ENCODE results near the gene SUMO3. TPM values are rescaled to one million over a fixed set of nuclear protein-coding genes. Genes with fewer than 3 reads are reported as not detected.

SUMO3 gene
- total and polyA plus RNA-seq, 4 donors = 35.1 to 51.0 (median 40.6) TPM

- WGBS = 93% methylated on average over 34 of the region's 34 CpGs
- H3K4me1 ChIP-seq (ENCODE audit: control insufficient read depth in 4 of 4, insufficient read depth in 4 of 4, low read length in 3 of 4) = no peaks in the 10 kb centered on the region
- TF ChIP-seq CTCF (IDR thresholded peaks at IDR 0.05; ENCODE audit: low read depth, low read length, missing input control) (no peak), RAD21 (IDR thresholded peaks at IDR 0.05) (no peak), TAF1 (conservative IDR thresholded peaks at IDR 0.05) (no peak), FOXA1 (IDR thresholded peaks at IDR 0.05) (no peak), GABPA (IDR thresholded peaks at IDR 0.05 in 1 of 2, conservative IDR thresholded peaks at IDR 0.05 in 1 of 2) (no peak), SP1 (IDR thresholded peaks at IDR 0.05) (no peak), YY1 (IDR thresholded peaks at IDR 0.05) (no peak), HNF4G (IDR thresholded peaks at IDR 0.05) (no peak), NR2F2 (IDR thresholded peaks at IDR 0.05) (no peak), RXRA (IDR thresholded peaks at IDR 0.05) (no peak), EGR1 (IDR thresholded peaks at IDR 0.05; ENCODE audit: low read depth in 2 of 2) (no peak), REST (IDR thresholded peaks at IDR 0.05) (no peak), FOXA2 (IDR thresholded peaks at IDR 0.05) (no peak), HNF4A (conservative IDR thresholded peaks at IDR 0.05) (no peak), JUND (IDR thresholded peaks at IDR 0.05) (no peak)
- TF ChIP-seq, protein P1, sequence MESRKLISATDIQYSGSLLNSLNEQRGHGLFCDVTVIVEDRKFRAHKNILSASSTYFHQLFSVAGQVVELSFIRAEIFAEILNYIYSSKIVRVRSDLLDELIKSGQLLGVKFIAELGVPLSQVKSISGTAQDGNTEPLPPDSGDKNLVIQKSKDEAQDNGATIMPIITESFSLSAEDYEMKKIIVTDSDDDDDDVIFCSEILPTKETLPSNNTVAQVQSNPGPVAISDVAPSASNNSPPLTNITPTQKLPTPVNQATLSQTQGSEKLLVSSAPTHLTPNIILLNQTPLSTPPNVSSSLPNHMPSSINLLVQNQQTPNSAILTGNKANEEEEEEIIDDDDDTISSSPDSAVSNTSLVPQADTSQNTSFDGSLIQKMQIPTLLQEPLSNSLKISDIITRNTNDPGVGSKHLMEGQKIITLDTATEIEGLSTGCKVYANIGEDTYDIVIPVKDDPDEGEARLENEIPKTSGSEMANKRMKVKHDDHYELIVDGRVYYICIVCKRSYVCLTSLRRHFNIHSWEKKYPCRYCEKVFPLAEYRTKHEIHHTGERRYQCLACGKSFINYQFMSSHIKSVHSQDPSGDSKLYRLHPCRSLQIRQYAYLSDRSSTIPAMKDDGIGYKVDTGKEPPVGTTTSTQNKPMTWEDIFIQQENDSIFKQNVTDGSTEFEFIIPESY (IDR thresholded peaks at IDR 0.05) = no peak
- TF ChIP-seq, protein P2, sequence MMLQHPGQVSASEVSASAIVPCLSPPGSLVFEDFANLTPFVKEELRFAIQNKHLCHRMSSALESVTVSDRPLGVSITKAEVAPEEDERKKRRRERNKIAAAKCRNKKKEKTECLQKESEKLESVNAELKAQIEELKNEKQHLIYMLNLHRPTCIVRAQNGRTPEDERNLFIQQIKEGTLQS (IDR thresholded peaks at IDR 0.05) = no peak
- TF ChIP-seq, protein P3, sequence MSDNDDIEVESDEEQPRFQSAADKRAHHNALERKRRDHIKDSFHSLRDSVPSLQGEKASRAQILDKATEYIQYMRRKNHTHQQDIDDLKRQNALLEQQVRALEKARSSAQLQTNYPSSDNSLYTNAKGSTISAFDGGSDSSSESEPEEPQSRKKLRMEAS (IDR thresholded peaks at IDR 0.05) = no peak
- no peak overlapping the region for H3K27ac ChIP-seq (ENCODE audit: low read depth in 1 of 2, low read length in 2 of 2)
- no peaks in the 10 kb centered on the region for H3K27me3 ChIP-seq (ENCODE audit: control insufficient read depth in 4 of 4, insufficient read depth in 4 of 4, low read length in 3 of 4)
- no peak overlapping the region for H3K9ac ChIP-seq (ENCODE audit: low read depth in 1 of 2, low read length in 2 of 2)
- H3K4me3 ChIP-seq (ENCODE audit: low read depth in 1 of 3, low read length in 3 of 3) = no peak overlapping the region
- peak; percentile 58 for DNase-seq (ENCODE audit: low spot score)
- peaks cover 23 to 57% (median 48%) of the 10 kb centered on the region in 4 donors for H3K36me3 ChIP-seq (ENCODE audit: control insufficient read depth in 4 of 4, insufficient read depth in 3 of 4, low read depth in 1 of 4, low read length in 3 of 4)
- no peaks in the 10 kb centered on the region for H3K9me3 ChIP-seq (ENCODE audit: control insufficient read depth in 4 of 4, low read length in 3 of 4)
These were observed 35.9 kb upstream of the SUMO3 start for GRCh38 chr21:44853601-44854390.
